GM23338 (cell line): Measurements from ENCODE around the gene CACNA2D3.

Experiments used
- CTCF ChIP-seq, 2 experiments: fragments of 200-600 bp in 1 of 2; sonication (generic) in 1 of 2; conservative IDR thresholded peaks; 2 replicates each; pipeline versions ENCODE4 v1.5.1 to v1.6.1; 2016 to 2017; ENCODE audit warnings: antibody characterized with exemption in 2 of 2, low read depth in 2 of 2, mild to moderate bottlenecking in 2 of 2, moderate library complexity in 1 of 2
- EZH2phosphoT487 ChIP-seq: fragments of 200-600 bp; sonication (generic); IDR thresholded peaks from one replicate; pipeline ENCODE4 v1.8.1; 2018; ENCODE audit warnings: antibody characterized with exemption; ENCODE audit not compliant: unreplicated experiment

- no peak for TF ChIP-seq CTCF (conservative IDR thresholded peaks at IDR 0.05; ENCODE audit: low read depth in 2 of 2)
- no peak for TF ChIP-seq EZH2phosphoT487
Measured at GRCh38 chr3:54343495-54343894, 221.1 kb downstream of the CACNA2D3 start.
